Testis (tissue), 2 donors: ENCODE data around the gene DOCK9.

ENCODE experiments used
- CTCF ChIP-seq, 3 experiments: fragments of 450-650 bp in 2 of 3; fragments of 200-600 bp in 1 of 3; sonication (generic) in 1 of 3; IDR thresholded peaks; one replicate each; pipeline ENCODE4 v1.5.1; 2016 to 2019; ENCODE audit warnings: antibody characterized with exemption in 3 of 3, mild to moderate bottlenecking in 2 of 3, moderate library complexity in 1 of 3
- POLR2A ChIP-seq: fragments of 450-650 bp; IDR thresholded peaks from one replicate; pipeline ENCODE4 v1.6.1; 2017; ENCODE audit warnings: antibody characterized with exemption, mild to moderate bottlenecking, moderate library complexity

DNA sequence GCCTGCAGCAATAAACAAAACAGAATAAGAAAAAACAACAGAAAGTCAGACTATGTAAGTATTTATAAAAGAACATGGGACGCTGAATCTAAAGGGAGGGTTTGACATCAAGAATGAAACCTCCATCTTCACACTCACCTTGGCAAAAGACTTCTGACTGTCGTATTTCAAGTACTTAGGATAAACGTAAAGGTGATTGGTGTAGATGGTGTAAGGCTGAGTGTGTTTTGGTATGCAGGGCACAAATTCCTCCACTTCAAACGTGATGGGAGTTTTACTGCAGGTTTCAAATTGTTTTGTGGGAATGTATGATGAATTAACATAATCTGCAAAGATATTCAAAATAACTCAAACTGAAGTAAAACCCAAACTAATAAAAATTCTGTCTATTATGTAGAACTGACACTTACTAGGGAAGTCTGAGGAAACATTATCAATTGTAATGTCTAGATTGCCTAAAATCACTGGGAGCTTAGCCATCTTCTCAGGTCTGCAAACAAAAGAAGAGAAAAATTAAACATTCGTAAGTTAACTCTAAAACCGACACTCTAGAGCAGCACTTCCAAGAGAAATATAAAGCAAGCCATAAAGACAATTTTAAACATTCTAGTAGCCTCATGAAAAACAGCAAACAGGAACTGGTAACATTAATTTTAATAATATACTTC is 89.5 kb downstream of the DOCK9 start:
- TF ChIP-seq CTCF (IDR thresholded peaks at IDR 0.05) (no peak), POLR2A (no peak)
